Measurements from ENCODE around the gene CAB39.

- TF ChIP-seq, protein P1, sequence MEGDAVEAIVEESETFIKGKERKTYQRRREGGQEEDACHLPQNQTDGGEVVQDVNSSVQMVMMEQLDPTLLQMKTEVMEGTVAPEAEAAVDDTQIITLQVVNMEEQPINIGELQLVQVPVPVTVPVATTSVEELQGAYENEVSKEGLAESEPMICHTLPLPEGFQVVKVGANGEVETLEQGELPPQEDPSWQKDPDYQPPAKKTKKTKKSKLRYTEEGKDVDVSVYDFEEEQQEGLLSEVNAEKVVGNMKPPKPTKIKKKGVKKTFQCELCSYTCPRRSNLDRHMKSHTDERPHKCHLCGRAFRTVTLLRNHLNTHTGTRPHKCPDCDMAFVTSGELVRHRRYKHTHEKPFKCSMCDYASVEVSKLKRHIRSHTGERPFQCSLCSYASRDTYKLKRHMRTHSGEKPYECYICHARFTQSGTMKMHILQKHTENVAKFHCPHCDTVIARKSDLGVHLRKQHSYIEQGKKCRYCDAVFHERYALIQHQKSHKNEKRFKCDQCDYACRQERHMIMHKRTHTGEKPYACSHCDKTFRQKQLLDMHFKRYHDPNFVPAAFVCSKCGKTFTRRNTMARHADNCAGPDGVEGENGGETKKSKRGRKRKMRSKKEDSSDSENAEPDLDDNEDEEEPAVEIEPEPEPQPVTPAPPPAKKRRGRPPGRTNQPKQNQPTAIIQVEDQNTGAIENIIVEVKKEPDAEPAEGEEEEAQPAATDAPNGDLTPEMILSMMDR (IDR thresholded peaks at IDR 0.05), result no peak
- TF ChIP-seq POLR2A (IDR thresholded peaks at IDR 0.05), result no peak
Observed at GRCh38 chr2:230794497-230794896, 81.9 kb downstream of the CAB39 start.
